WI38 (cell line): ENCODE data around the gene PEX11A.

Experiments used
- H3K4me3 ChIP-seq: 2 replicates; pipeline ENCODE4 v1.5.1; 2011; ENCODE audit warnings: low read depth, mild to moderate bottlenecking, control low read depth, low read length
- CTCF ChIP-seq: IDR thresholded peaks from 2 replicates; pipeline ENCODE4 v1.5.1; 2012; ENCODE audit warnings: low read depth, mild to moderate bottlenecking, control low read depth, low read length

The PEX11A gene

GRCh38 chr15:89642106-89642505, 48.4 kb downstream of the PEX11A start:
- TF ChIP-seq CTCF = no peak

GRCh38 chr15:89641053-89641452, 49.5 kb downstream of the PEX11A start:
- no peak for TF ChIP-seq CTCF
- no peak overlapping the region for H3K4me3 ChIP-seq

More at GRCh38 chr15:89642106-89642505, 48.4 kb downstream of the PEX11A start:
- H3K4me3 ChIP-seq = no peak overlapping the region

GRCh38 chr15:89640245-89640644, 50.3 kb downstream of the PEX11A start:
- no peak overlapping the region for H3K4me3 ChIP-seq
- TF ChIP-seq CTCF = no peak

- no peak overlapping the region for H3K4me3 ChIP-seq
- no peak for TF ChIP-seq CTCF
Measured at GRCh38 chr15:89633585-89633984, 57.0 kb downstream of the PEX11A start.

GRCh38 chr15:89632563-89633430, 57.8 kb downstream of the PEX11A start:
- TF ChIP-seq CTCF = no peak
- H3K4me3 ChIP-seq = no peak overlapping the region

- no peak overlapping the region for H3K4me3 ChIP-seq
- TF ChIP-seq CTCF = no peak
Measured at GRCh38 chr15:89631902-89632264, 58.7 kb downstream of the PEX11A start.
